ENCODE measurements around the gene ABCB11. TPM values are rescaled to one million over a fixed set of nuclear protein-coding genes. Genes with fewer than 3 reads are reported as not detected.
A peak's percentile ranks its signal among the peaks of the same experiment; 100 is the strongest.

The ABCB11 gene
- total RNA-seq, 1 experiment from 2014 or later = 0.07 TPM

GRCh38 chr2:169009865-169010579 is 21.1 kb downstream of the ABCB11 start:
- Histone ChIP-seq H3K4me2 (ENCODE audit: low read depth, low read length, poor library complexity, severe bottlenecking) (no peak overlapping the region), H3K9me3 (ENCODE audit: low read length) (no peaks in the 10 kb centered on the region), H3K4me1 (ENCODE audit: low read length) (peaks cover 7% of the 10 kb centered on the region; the same call in 1 of the 2 replicates), H2AFZ (ENCODE audit: low read length) (no peak overlapping the region), H3K36me3 (ENCODE audit: insufficient read depth, low read length) (no peaks in the 10 kb centered on the region), H3K27me3 (ENCODE audit: low read length) (no peaks in the 10 kb centered on the region), H3K9ac (ENCODE audit: low read length) (no peak overlapping the region), H3K4me3 (ENCODE audit: low read length) (no peak overlapping the region), H3K79me2 (ENCODE audit: low read length) (no peaks in the 10 kb centered on the region), H3K27ac (ENCODE audit: low read length) (no peak overlapping the region), H3K9me2 (replicated peaks; ENCODE audit: insufficient read depth, low read length) (no peaks in the 10 kb centered on the region), H4K20me1 (ENCODE audit: insufficient read depth, low read depth, low read length) (no peaks in the 10 kb centered on the region)
- DNase-seq = no peak

- Histone ChIP-seq H3K4me3 (ENCODE audit: low read length) (no peak overlapping the region), H2AFZ (ENCODE audit: low read length) (no peak overlapping the region), H3K9me3 (ENCODE audit: low read length) (no peaks in the 10 kb centered on the region), H4K20me1 (ENCODE audit: insufficient read depth, low read depth, low read length) (no peaks in the 10 kb centered on the region), H3K4me2 (ENCODE audit: low read depth, low read length, poor library complexity, severe bottlenecking) (no peak overlapping the region), H3K4me1 (ENCODE audit: low read length) (peaks cover 7% of the 10 kb centered on the region; the same call in 1 of the 2 replicates), H3K27ac (ENCODE audit: low read length) (no peak overlapping the region), H3K79me2 (ENCODE audit: low read length) (no peaks in the 10 kb centered on the region), H3K9ac (ENCODE audit: low read length) (no peak overlapping the region), H3K9me2 (replicated peaks; ENCODE audit: insufficient read depth, low read length) (no peaks in the 10 kb centered on the region), H3K27me3 (ENCODE audit: low read length) (no peaks in the 10 kb centered on the region), H3K36me3 (ENCODE audit: insufficient read depth, low read length) (no peaks in the 10 kb centered on the region)
- DNase-seq = peak; percentile 44
Measured at GRCh38 chr2:169007941-169008340, 23.2 kb downstream of the ABCB11 start.

GRCh38 chr2:169007356-169007755 is 23.8 kb downstream of the ABCB11 start:
- Histone ChIP-seq H3K36me3 (ENCODE audit: insufficient read depth, low read length) (no peaks in the 10 kb centered on the region), H3K27ac (ENCODE audit: low read length) (no peak overlapping the region), H3K4me2 (ENCODE audit: low read depth, low read length, poor library complexity, severe bottlenecking) (no peak overlapping the region), H3K9me2 (replicated peaks; ENCODE audit: insufficient read depth, low read length) (no peaks in the 10 kb centered on the region), H3K4me3 (ENCODE audit: low read length) (no peak overlapping the region), H3K27me3 (ENCODE audit: low read length) (no peaks in the 10 kb centered on the region), H4K20me1 (ENCODE audit: insufficient read depth, low read depth, low read length) (no peaks in the 10 kb centered on the region), H3K4me1 (ENCODE audit: low read length) (peaks cover 7% of the 10 kb centered on the region; the same call in 1 of the 2 replicates), H3K9ac (ENCODE audit: low read length) (no peak overlapping the region), H3K9me3 (ENCODE audit: low read length) (no peaks in the 10 kb centered on the region), H3K79me2 (ENCODE audit: low read length) (no peaks in the 10 kb centered on the region), H2AFZ (ENCODE audit: low read length) (no peak overlapping the region)
- DNase-seq = no peak

- Histone ChIP-seq H3K9me3 (ENCODE audit: low read length) (no peaks in the 10 kb centered on the region), H4K20me1 (ENCODE audit: insufficient read depth, low read depth, low read length) (no peaks in the 10 kb centered on the region), H3K36me3 (ENCODE audit: insufficient read depth, low read length) (no peaks in the 10 kb centered on the region), H3K27me3 (ENCODE audit: low read length) (no peaks in the 10 kb centered on the region), H2AFZ (ENCODE audit: low read length) (no peak overlapping the region), H3K4me1 (ENCODE audit: low read length) (peaks cover 7% of the 10 kb centered on the region; the same call in 1 of the 2 replicates), H3K9me2 (replicated peaks; ENCODE audit: insufficient read depth, low read length) (no peaks in the 10 kb centered on the region), H3K79me2 (ENCODE audit: low read length) (no peaks in the 10 kb centered on the region), H3K4me2 (ENCODE audit: low read depth, low read length, poor library complexity, severe bottlenecking) (no peak overlapping the region), H3K9ac (ENCODE audit: low read length) (no peak overlapping the region), H3K4me3 (ENCODE audit: low read length) (no peak overlapping the region), H3K27ac (ENCODE audit: low read length) (no peak overlapping the region)
- DNase-seq = no peak
Measured at GRCh38 chr2:169006665-169007064, 24.5 kb downstream of the ABCB11 start.

- Histone ChIP-seq H3K9ac (ENCODE audit: low read length) (no peak overlapping the region), H3K79me2 (ENCODE audit: low read length) (no peaks in the 10 kb centered on the region), H3K27ac (ENCODE audit: low read length) (no peak overlapping the region), H3K4me2 (ENCODE audit: low read depth, low read length, poor library complexity, severe bottlenecking) (no peak overlapping the region), H3K9me2 (replicated peaks; ENCODE audit: insufficient read depth, low read length) (no peaks in the 10 kb centered on the region), H3K4me1 (ENCODE audit: low read length) (peaks cover 7% of the 10 kb centered on the region; the same call in 1 of the 2 replicates), H3K27me3 (ENCODE audit: low read length) (no peaks in the 10 kb centered on the region), H4K20me1 (ENCODE audit: insufficient read depth, low read depth, low read length) (no peaks in the 10 kb centered on the region), H3K9me3 (ENCODE audit: low read length) (no peaks in the 10 kb centered on the region), H3K4me3 (ENCODE audit: low read length) (no peak overlapping the region), H2AFZ (ENCODE audit: low read length) (no peak overlapping the region), H3K36me3 (ENCODE audit: insufficient read depth, low read length) (no peaks in the 10 kb centered on the region)
- DNase-seq = no peak
Measured at GRCh38 chr2:169005994-169006393, 25.1 kb downstream of the ABCB11 start.

GRCh38 chr2:169005080-169005598 is 26.0 kb downstream of the ABCB11 start:
- H3K4me2 ChIP-seq (ENCODE audit: low read depth, low read length, poor library complexity, severe bottlenecking) = no peak overlapping the region
- H2AFZ ChIP-seq (ENCODE audit: low read length) = no peak overlapping the region
- no peaks in the 10 kb centered on the region for H3K9me3 ChIP-seq (ENCODE audit: low read length)
- H3K4me3 ChIP-seq (ENCODE audit: low read length) = no peak overlapping the region
- no peak overlapping the region for H3K27ac ChIP-seq (ENCODE audit: low read length)
- H3K9me2 ChIP-seq (replicated peaks; ENCODE audit: insufficient read depth, low read length) = no peaks in the 10 kb centered on the region
- no peaks in the 10 kb centered on the region for H3K79me2 ChIP-seq (ENCODE audit: low read length)
- H3K9ac ChIP-seq (ENCODE audit: low read length) = no peak overlapping the region
- no peak for DNase-seq
- H3K36me3 ChIP-seq (ENCODE audit: insufficient read depth, low read length) = no peaks in the 10 kb centered on the region
- H3K27me3 ChIP-seq (ENCODE audit: low read length) = no peaks in the 10 kb centered on the region
- H4K20me1 ChIP-seq (ENCODE audit: insufficient read depth, low read depth, low read length) = no peaks in the 10 kb centered on the region
- peaks cover 7% of the 10 kb centered on the region; the same call in 1 of the 2 replicates for H3K4me1 ChIP-seq (ENCODE audit: low read length)

- H3K27me3 ChIP-seq (ENCODE audit: low read length) = no peaks in the 10 kb centered on the region
- no peak overlapping the region for H3K9ac ChIP-seq (ENCODE audit: low read length)
- no peak overlapping the region for H3K27ac ChIP-seq (ENCODE audit: low read length)
- no peak overlapping the region for H3K4me3 ChIP-seq (ENCODE audit: low read length)
- H3K4me2 ChIP-seq (ENCODE audit: low read depth, low read length, poor library complexity, severe bottlenecking) = no peak overlapping the region
- no peaks in the 10 kb centered on the region for H3K9me3 ChIP-seq (ENCODE audit: low read length)
- H3K79me2 ChIP-seq (ENCODE audit: low read length) = no peaks in the 10 kb centered on the region
- no peak for DNase-seq
- no peaks in the 10 kb centered on the region for H3K36me3 ChIP-seq (ENCODE audit: insufficient read depth, low read length)
- no peaks in the 10 kb centered on the region for H3K9me2 ChIP-seq (replicated peaks; ENCODE audit: insufficient read depth, low read length)
- H4K20me1 ChIP-seq (ENCODE audit: insufficient read depth, low read depth, low read length) = no peaks in the 10 kb centered on the region
- no peaks in the 10 kb centered on the region; the same call in 1 of the 2 replicates for H3K4me1 ChIP-seq (ENCODE audit: low read length)
- no peak overlapping the region for H2AFZ ChIP-seq (ENCODE audit: low read length)
Measured at GRCh38 chr2:169002161-169002738, 28.9 kb downstream of the ABCB11 start.

GRCh38 chr2:169001116-169001815 is 29.9 kb downstream of the ABCB11 start:
- Histone ChIP-seq H3K27ac (ENCODE audit: low read length) (no peak overlapping the region), H3K9ac (ENCODE audit: low read length) (no peak overlapping the region), H2AFZ (ENCODE audit: low read length) (no peak overlapping the region), H3K79me2 (ENCODE audit: low read length) (no peaks in the 10 kb centered on the region), H3K9me3 (ENCODE audit: low read length) (no peaks in the 10 kb centered on the region), H3K4me2 (ENCODE audit: low read depth, low read length, poor library complexity, severe bottlenecking) (no peak overlapping the region), H3K27me3 (ENCODE audit: low read length) (no peaks in the 10 kb centered on the region), H3K4me3 (ENCODE audit: low read length) (no peak overlapping the region), H3K4me1 (ENCODE audit: low read length) (no peaks in the 10 kb centered on the region; the same call in 1 of the 2 replicates), H3K36me3 (ENCODE audit: insufficient read depth, low read length) (no peaks in the 10 kb centered on the region), H4K20me1 (ENCODE audit: insufficient read depth, low read depth, low read length) (no peaks in the 10 kb centered on the region), H3K9me2 (replicated peaks; ENCODE audit: insufficient read depth, low read length) (no peaks in the 10 kb centered on the region)
- no peak for DNase-seq
